MM.1S (cell line): ENCODE measurements around the gene LRMDA.

Experiments used
- EZH2 ChIP-seq: fragments of 300-600 bp; sonication (generic); optimal IDR thresholded peaks from 2 replicates; pipeline ENCODE3; 2017; ENCODE audit warnings: low read depth, mild to moderate bottlenecking, antibody characterized with exemption, low read length, mixed read lengths
- EZH2phosphoT487 ChIP-seq: fragments of 300-600 bp; sonication (generic); IDR thresholded peaks from 2 replicates; pipeline ENCODE4 v1.6.1; 2018; ENCODE audit warnings: antibody characterized with exemption, low read length
- TF ChIP-seq, protein P1 (sequence below): fragments of 300-600 bp; sonication (generic); IDR thresholded peaks from 2 replicates; pipeline ENCODE4 v1.5.1; 2016; ENCODE audit warnings: antibody characterized with exemption, low read length, mixed read lengths

- TF ChIP-seq, protein P1, sequence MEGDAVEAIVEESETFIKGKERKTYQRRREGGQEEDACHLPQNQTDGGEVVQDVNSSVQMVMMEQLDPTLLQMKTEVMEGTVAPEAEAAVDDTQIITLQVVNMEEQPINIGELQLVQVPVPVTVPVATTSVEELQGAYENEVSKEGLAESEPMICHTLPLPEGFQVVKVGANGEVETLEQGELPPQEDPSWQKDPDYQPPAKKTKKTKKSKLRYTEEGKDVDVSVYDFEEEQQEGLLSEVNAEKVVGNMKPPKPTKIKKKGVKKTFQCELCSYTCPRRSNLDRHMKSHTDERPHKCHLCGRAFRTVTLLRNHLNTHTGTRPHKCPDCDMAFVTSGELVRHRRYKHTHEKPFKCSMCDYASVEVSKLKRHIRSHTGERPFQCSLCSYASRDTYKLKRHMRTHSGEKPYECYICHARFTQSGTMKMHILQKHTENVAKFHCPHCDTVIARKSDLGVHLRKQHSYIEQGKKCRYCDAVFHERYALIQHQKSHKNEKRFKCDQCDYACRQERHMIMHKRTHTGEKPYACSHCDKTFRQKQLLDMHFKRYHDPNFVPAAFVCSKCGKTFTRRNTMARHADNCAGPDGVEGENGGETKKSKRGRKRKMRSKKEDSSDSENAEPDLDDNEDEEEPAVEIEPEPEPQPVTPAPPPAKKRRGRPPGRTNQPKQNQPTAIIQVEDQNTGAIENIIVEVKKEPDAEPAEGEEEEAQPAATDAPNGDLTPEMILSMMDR: no peak
- no peak for TF ChIP-seq EZH2
- no peak for TF ChIP-seq EZH2phosphoT487
Observed at GRCh38 chr10:76052682-76053503, 621.5 kb downstream of the LRMDA start.
